ENCODE data around the gene PCOLCE2.
A peak's percentile ranks its signal among the peaks of the same experiment; 100 is the strongest.

PCOLCE2 gene

DNA sequence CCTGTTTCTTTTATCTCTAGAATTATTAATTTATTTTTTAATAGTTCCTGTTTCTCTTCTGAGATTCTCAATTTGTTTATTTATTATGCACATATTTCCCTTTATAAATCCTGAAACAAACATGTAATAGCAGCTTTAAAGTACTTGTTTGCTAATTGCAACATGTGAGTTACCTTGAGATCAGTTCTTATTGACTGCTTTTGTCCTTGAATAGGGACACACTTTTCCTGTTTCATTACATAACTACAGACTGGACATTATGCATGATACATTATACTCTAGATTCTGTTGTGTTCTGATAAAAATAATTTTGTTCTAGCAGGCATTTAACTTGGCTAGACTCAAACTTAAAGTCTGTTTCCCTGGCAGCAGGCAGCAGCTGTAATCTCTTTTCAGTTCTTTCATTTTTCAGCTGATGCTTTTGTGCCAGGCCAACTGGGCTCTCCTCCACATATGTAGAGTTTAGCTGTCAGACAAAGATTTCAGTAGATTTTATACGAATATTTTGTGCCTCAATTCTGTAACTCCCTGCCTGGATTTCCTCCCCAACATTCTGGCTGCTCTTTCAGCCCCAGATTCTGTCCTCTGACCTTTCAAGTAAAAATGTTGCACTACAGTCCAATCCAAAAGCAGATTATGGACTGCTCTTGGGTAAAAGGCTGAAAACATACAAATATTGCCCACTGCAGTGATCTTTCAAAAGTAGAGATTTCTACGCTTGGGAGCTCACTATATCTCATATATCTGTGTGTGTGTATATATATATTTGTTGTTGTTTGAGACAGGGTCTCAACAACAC lies 41.9 kb downstream of the PCOLCE2 start:
- no peak for TF ChIP-seq FOXM1 (IDR thresholded peaks at IDR 0.05; ENCODE audit: borderline replicate concordance, low read depth)
- TF ChIP-seq YY1 (IDR thresholded peaks at IDR 0.05; ENCODE audit: low read depth) = no peak
- TF ChIP-seq EGR1 (IDR thresholded peaks at IDR 0.05) = no peak

DNA sequence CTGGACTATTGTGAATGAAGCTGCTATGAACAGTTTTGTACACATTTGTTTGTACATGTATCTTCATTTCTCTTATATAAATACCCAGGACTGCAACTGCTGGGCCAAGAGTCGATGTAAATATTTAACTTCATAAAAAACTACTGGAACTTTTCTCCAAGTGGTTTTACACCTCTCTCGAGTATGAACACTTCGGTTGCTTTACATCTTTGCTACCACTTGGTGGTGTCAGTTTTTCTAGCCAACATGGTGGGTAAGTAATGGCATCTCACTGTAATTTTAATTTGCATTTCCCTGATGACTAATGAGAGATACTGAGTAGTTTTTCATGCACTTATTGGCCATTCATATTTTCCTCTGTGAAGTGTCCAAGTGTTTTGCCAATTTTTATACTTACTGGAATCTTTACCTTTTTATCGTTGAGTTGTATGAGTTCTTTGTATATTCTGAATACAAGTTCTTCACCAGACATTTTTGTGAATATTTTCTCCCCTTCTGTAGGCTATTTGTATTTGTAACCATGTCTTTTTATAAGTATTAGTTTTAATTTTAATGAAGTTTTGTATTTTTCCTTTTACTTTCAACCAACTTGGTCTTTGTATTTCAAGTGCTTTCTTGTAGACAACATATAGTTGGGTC lies 44.4 kb downstream of the PCOLCE2 start:
- TF ChIP-seq EP300 (IDR thresholded peaks at IDR 0.05; ENCODE audit: borderline replicate concordance) (no peak), NFIC (IDR thresholded peaks at IDR 0.05) (no peak), ZBTB7A (IDR thresholded peaks at IDR 0.05; ENCODE audit: low read depth) (no peak), RAD21 (IDR thresholded peaks at IDR 0.05; ENCODE audit: low read depth) (peak; percentile 46; the same call in 1 of the 2 replicates), TCF12 (IDR thresholded peaks at IDR 0.05; ENCODE audit: low read depth) (no peak), TAF1 (IDR thresholded peaks at IDR 0.05; ENCODE audit: low read depth) (no peak), YY1 (IDR thresholded peaks at IDR 0.05; ENCODE audit: low read depth) (no peak), CEBPB (IDR thresholded peaks at IDR 0.05) (no peak)
- TF ChIP-seq, protein P1, sequence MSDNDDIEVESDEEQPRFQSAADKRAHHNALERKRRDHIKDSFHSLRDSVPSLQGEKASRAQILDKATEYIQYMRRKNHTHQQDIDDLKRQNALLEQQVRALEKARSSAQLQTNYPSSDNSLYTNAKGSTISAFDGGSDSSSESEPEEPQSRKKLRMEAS (IDR thresholded peaks at IDR 0.05) = no peak

DNA sequence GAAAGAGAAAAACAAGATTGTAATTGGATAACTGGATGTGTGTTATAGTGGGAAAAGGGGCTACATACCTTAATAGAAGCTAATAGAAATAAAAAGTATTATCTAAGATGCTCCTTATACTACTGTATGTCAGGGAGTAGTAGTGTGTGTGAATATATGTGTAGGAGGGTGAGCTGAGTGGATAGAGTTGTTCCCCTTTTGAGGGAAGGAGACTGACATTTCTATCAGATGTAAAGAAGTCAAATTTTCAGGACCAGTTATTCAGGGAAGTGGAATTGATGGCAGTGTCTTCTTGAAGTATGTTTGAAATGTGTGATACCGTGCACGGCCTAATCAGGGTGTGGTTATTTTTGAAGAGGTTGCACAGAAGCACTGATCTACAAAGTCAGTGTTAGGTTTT lies 49.1 kb downstream of the PCOLCE2 start:
- TF ChIP-seq EGR1 (IDR thresholded peaks at IDR 0.05) = no peak

DNA sequence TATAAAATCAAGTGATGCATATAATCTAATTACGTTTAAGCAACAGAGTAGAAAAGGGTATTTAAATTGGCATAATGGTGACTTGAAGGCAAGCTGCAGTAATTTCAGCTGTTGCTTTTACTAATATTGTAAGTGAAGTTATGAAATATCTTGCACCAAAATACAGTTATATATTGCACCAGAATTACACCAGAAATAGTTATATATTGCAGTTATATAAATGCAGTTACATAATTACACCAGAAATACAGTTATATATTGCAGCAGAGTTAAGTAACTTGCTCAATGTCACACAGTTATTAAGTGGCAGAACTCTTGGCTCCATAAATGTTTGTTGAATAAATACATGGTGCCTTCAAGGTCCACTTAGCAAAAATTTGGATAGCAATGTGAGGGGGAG lies 51.4 kb downstream of the PCOLCE2 start:
- TF ChIP-seq, protein P1 (IDR thresholded peaks at IDR 0.05) = no peak
- TF ChIP-seq TEAD4 (IDR thresholded peaks at IDR 0.05) (no peak), TCF12 (IDR thresholded peaks at IDR 0.05; ENCODE audit: low read depth) (no peak), NFIC (IDR thresholded peaks at IDR 0.05) (no peak), TAF1 (IDR thresholded peaks at IDR 0.05; ENCODE audit: low read depth) (no peak), YY1 (IDR thresholded peaks at IDR 0.05; ENCODE audit: low read depth) (no peak), RAD21 (IDR thresholded peaks at IDR 0.05; ENCODE audit: low read depth) (no peak), CEBPB (IDR thresholded peaks at IDR 0.05) (no peak), CREB1 (IDR thresholded peaks at IDR 0.05; ENCODE audit: low read depth) (no peak), EP300 (IDR thresholded peaks at IDR 0.05; ENCODE audit: borderline replicate concordance) (no peak), EGR1 (IDR thresholded peaks at IDR 0.05) (no peak), ZBTB7A (IDR thresholded peaks at IDR 0.05; ENCODE audit: low read depth) (no peak), FOXM1 (IDR thresholded peaks at IDR 0.05; ENCODE audit: borderline replicate concordance, low read depth) (no peak)
- TF ChIP-seq, protein P2, sequence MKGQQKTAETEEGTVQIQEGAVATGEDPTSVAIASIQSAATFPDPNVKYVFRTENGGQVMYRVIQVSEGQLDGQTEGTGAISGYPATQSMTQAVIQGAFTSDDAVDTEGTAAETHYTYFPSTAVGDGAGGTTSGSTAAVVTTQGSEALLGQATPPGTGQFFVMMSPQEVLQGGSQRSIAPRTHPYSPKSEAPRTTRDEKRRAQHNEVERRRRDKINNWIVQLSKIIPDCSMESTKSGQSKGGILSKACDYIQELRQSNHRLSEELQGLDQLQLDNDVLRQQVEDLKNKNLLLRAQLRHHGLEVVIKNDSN (IDR thresholded peaks at IDR 0.05) = no peak
- TF ChIP-seq, protein P3, sequence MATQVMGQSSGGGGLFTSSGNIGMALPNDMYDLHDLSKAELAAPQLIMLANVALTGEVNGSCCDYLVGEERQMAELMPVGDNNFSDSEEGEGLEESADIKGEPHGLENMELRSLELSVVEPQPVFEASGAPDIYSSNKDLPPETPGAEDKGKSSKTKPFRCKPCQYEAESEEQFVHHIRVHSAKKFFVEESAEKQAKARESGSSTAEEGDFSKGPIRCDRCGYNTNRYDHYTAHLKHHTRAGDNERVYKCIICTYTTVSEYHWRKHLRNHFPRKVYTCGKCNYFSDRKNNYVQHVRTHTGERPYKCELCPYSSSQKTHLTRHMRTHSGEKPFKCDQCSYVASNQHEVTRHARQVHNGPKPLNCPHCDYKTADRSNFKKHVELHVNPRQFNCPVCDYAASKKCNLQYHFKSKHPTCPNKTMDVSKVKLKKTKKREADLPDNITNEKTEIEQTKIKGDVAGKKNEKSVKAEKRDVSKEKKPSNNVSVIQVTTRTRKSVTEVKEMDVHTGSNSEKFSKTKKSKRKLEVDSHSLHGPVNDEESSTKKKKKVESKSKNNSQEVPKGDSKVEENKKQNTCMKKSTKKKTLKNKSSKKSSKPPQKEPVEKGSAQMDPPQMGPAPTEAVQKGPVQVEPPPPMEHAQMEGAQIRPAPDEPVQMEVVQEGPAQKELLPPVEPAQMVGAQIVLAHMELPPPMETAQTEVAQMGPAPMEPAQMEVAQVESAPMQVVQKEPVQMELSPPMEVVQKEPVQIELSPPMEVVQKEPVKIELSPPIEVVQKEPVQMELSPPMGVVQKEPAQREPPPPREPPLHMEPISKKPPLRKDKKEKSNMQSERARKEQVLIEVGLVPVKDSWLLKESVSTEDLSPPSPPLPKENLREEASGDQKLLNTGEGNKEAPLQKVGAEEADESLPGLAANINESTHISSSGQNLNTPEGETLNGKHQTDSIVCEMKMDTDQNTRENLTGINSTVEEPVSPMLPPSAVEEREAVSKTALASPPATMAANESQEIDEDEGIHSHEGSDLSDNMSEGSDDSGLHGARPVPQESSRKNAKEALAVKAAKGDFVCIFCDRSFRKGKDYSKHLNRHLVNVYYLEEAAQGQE (IDR thresholded peaks at IDR 0.05; ENCODE audit: low read depth) = no peak

DNA sequence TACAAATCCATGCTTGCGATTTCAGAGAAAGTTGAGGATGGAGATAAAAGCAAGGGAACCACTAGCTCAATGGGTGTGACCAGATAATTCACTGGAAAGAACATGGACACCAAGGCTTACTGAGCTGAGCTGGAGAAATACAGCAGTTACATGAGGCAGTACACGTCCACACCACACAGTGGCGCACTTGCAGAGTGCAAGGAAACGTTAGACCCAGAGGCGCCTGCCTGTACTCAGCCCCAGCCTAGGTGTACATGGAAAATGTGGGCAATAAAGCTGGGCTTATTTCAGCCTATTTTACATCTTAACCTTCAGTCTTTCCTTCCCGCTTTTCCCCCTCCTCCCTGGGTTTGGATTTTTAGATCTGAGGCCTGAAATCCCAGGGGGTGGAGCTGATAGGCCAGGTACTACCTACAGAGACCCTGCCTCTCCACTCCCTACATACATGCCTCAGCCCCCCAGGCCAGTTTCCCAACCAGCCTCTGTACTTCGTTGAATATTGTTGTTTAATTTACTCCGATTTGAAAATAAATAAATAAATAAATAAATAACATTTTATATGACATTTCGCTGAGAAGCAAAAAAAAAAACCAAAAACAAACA lies 60.1 kb downstream of the PCOLCE2 start:
- TF ChIP-seq RAD21 (IDR thresholded peaks at IDR 0.05; ENCODE audit: low read depth) (peak; percentile 95), EGR1 (IDR thresholded peaks at IDR 0.05) (no peak)

DNA sequence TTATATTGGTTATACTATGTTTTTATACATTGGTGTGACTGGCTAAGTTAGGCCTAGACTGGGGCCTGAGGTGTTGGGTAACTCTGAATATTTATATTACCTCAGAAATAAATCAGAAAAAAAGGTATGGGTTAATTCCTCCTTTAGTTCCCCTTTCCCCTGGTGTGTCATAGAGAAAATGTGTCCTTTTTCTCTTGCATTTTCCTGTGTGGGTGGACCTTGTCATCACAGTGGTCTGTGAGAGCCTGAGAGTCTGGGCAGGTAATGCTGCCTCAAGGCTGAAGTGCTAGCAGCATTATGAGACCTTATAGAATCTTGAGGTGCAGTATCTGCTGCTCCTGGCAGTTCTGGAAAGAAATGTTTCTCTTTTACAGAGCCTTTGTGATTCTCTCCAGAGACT lies 69.7 kb downstream of the PCOLCE2 start:
- TF ChIP-seq NFIC (IDR thresholded peaks at IDR 0.05) (no peak), YY1 (IDR thresholded peaks at IDR 0.05; ENCODE audit: low read depth) (no peak), EP300 (IDR thresholded peaks at IDR 0.05; ENCODE audit: borderline replicate concordance) (no peak), TCF12 (IDR thresholded peaks at IDR 0.05; ENCODE audit: low read depth) (no peak), FOXM1 (IDR thresholded peaks at IDR 0.05; ENCODE audit: borderline replicate concordance, low read depth) (no peak), RAD21 (IDR thresholded peaks at IDR 0.05; ENCODE audit: low read depth) (no peak), TEAD4 (IDR thresholded peaks at IDR 0.05) (no peak), CREB1 (IDR thresholded peaks at IDR 0.05; ENCODE audit: low read depth) (no peak), TAF1 (IDR thresholded peaks at IDR 0.05; ENCODE audit: low read depth) (no peak), EGR1 (IDR thresholded peaks at IDR 0.05) (no peak), ZBTB7A (IDR thresholded peaks at IDR 0.05; ENCODE audit: low read depth) (no peak), CEBPB (IDR thresholded peaks at IDR 0.05) (no peak)
- TF ChIP-seq, protein P1 (IDR thresholded peaks at IDR 0.05) = no peak
- TF ChIP-seq, protein P2 (IDR thresholded peaks at IDR 0.05) = no peak
- TF ChIP-seq, protein P3 (IDR thresholded peaks at IDR 0.05; ENCODE audit: low read depth) = no peak
